HG03280 (cell line): ENCODE results near the gene GRAP2.
"Not testable (repeated sequence)": the region's sequence is repeated elsewhere in the genome, so short reads cannot be mapped to it uniquely, and the experiment has no call there.

Experiments used
- ATAC-seq: cut with Tn5 transposase; IDR thresholded peaks from one replicate; pipeline ENCODE4 v1.9.1; 2021; ENCODE audit warnings: mild to moderate bottlenecking, moderate library complexity; ENCODE audit not compliant: unreplicated experiment

Gene GRAP2

DNA sequence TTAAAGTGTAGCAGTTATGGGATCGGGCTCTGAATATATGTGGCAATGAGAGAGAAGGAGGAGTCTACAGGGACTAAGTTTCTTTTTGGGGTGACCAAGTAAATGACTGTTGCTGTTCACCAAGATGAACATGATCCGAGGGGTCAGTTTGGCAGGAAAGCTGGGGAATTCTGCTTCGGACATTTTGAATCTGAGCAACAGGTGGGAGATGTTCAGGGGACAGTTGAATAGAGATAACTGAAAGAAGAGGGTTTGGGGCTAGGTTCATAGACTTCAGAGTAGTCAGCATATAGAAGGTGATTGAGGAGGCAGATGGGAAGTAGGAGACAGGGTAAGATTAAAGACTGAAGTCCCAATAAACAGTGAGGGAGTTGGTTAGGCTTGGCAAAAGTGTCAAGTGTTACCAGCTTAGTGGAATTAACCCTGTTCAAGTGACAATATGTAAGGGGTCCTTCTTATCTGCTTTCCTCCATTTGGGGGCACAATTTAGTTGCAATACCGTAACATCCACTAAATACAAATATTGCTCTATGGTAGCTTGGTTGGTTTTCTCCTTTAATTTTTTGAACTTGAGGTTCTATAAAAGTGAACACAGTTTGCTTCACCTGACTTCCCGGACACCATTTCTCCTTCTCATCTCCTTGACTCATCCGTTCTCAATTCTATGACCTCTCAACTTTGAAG is 4.4 kb upstream of the GRAP2 start:
- ATAC-seq, result no peak

DNA sequence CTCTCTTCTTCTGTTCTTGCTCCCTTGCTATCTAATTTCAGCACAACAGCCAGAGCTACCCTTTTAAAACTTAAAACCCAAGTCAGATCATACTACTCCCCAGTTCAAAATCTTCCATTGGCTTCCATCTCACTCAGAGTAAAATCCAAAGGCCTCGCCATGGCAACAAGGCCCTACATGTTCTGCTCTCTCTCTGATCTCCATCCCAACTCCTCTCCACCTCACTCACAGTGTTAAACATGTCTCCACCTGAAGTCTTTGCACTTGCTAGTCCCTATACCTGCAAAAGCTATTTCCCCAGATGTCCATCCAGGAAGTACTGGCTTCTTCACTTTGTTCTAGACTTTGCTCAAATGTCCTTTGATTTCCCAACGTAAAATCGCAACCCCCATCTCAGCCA is 3.0 kb upstream of the GRAP2 start:
- ATAC-seq, result no peak

- no peak for ATAC-seq
Measured at GRCh38 chr22:39898997-39899396, 1.9 kb upstream of the GRAP2 start.

DNA sequence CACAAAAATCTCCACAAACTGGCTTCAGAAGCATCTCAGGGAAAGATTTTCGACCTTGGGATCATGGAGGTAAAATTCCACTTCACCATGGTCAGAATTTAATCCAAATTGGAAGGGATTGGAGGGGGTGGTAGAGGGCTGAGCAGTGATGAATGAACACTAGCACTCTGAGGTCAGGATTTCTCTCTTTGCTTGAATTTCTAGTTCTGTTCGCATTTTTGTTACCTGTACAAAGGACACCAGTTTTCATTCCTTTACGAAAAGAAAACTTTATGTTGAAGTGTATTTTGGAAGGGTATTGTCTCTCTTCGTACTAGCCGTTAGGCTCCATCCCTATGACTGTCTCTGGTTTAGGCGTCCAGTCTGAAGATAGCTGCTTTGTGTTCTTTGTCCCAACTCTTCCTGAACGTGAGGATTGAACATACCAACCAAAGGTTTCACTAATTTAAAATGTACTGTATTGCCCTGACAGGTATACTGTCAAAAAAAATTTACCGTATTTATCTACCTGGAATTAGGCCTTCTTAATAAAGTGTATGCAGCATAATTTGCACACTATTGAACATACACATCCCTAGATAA is 772 bp downstream of the GRAP2 start:
- ATAC-seq, result no peak

- ATAC-seq, result not testable (repeated sequence)
Measured at GRCh38 chr22:39904024-39904423, 3.1 kb downstream of the GRAP2 start.

- no peak for ATAC-seq
Measured at GRCh38 chr22:39904862-39905261, 4.0 kb downstream of the GRAP2 start.

DNA sequence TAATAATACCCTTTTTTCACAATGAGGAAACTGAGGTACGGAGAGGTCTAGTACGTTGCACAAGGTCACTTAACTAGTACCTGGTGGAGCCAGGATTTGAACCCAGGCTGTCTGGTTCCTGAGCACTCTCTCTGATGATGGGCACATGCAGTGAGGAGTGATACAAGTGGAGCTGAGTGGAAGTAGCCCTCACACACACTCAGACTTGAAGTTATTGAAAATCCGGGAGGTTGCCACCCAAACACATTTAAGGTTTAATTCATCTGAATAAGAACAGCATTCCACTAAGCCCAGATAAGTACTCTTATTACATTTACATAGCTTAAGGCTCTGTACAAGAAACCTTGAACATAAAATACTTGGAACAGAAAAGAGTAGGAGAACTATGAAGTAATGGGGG is 4.8 kb downstream of the GRAP2 start:
- ATAC-seq, result no peak

DNA sequence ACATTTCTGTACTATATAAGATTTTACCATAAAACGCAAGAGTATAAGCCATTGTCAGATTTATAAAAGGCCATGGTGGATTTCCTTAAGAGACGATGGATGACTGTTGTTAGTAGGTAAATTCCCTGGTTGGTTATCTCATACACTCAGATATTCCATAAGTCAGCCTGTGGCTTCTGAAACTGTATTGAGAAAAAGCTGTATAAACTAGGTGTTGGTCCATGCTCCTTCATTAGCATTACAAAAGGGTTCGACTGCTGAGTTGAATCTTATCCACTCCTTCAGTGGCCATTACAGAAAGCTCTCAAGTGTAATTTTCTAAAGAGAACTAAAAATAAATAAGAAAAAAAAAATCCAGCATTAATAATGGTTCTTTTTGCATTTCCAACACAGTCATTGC is 5.3 kb downstream of the GRAP2 start:
- no peak for ATAC-seq

- ATAC-seq, result no peak
Measured at GRCh38 chr22:39907047-39907446, 6.2 kb downstream of the GRAP2 start.

DNA sequence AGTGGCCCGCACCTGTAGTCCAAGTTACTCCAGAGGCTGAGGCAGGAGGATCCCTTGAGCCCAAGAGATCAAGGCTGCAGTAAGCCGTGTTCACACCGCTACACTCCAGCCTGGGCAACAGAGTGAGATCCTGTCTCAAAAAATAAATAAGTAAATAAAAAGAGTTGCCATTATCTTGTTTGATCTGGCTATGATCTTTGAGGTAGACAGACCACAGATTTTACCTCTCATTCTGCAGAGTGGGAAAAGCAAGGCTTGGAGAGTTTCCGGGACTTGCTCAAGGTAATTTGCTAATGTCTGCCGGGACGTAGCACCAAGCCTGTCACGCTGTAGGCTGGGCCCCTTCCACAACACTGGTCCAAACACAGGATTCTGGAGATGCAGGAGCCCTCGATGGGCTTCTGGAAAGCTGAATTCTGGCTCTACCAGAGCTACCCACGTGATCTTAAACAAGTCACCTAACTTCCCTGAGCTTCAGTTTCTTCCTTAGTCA is 6.8 kb downstream of the GRAP2 start:
- no peak for ATAC-seq

DNA sequence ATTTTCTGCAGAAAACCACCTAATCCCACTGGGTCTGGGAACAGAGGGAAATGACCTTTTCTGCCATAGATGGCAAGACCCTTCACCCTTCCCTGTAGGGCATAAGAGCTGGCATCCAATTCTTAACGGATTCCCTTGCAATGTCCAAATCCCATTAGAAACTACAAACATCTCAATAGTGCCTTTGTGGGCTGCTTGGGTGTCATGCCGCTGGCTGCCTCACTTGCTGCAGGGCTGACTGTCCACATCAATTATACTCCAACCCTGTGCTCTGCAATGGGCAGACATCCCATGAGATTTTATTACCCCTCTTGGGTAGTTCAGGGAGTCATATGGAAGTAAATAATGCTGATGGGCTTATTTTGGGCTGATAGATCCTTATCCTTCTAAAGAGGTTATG is 7.3 kb downstream of the GRAP2 start:
- no peak for ATAC-seq

GRCh38 chr22:39908737-39909136 is 7.9 kb downstream of the GRAP2 start:
- no peak for ATAC-seq

GRCh38 chr22:39910876-39911613 is 10.2 kb downstream of the GRAP2 start:
- no peak for ATAC-seq

GRCh38 chr22:39913321-39913720 is 12.4 kb downstream of the GRAP2 start:
- no peak for ATAC-seq

GRCh38 chr22:39913886-39914285 is 13.0 kb downstream of the GRAP2 start:
- no peak for ATAC-seq

DNA sequence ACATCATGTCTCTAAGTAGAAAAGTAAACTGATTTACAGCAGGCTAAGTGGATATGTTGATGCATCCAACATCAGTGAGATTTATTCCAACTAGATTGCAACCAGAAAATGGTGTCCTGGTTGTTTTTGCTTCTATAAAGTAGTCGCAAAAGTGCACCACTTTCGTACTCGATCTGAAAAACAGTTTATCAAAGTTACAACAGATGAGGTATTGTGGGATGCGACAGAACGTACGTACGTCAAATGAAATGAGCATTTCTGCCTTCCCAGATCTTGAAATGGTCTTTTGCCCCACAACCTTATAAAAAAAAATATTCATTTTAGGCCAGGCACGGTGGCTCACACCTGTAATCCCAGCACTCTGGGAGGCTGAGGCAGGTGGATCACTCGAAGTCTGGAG is 13.7 kb downstream of the GRAP2 start:
- no peak for ATAC-seq

- no peak for ATAC-seq
Measured at GRCh38 chr22:39915295-39915726, 14.4 kb downstream of the GRAP2 start.

DNA sequence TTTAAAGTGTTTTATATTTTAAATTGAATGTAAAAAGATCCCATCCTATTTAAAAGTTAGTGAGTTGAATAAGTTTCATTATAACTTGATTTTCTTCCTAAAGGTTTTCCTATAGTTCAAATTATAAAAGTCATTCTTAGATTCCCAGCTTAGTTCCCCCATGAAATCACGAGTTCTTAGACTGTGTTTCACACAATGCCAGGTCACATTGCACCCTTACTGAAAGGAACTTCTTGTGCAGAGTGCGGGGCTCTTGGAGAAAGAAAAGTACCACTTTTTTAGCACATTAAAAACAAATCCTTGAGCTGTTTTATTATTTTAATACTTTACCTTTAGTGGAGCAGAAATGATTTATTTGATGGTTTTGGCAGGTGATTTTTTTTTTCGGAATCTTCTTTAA is 15.6 kb downstream of the GRAP2 start:
- no peak for ATAC-seq

GRCh38 chr22:39917197-39917643 is 16.3 kb downstream of the GRAP2 start:
- ATAC-seq, result no peak

DNA sequence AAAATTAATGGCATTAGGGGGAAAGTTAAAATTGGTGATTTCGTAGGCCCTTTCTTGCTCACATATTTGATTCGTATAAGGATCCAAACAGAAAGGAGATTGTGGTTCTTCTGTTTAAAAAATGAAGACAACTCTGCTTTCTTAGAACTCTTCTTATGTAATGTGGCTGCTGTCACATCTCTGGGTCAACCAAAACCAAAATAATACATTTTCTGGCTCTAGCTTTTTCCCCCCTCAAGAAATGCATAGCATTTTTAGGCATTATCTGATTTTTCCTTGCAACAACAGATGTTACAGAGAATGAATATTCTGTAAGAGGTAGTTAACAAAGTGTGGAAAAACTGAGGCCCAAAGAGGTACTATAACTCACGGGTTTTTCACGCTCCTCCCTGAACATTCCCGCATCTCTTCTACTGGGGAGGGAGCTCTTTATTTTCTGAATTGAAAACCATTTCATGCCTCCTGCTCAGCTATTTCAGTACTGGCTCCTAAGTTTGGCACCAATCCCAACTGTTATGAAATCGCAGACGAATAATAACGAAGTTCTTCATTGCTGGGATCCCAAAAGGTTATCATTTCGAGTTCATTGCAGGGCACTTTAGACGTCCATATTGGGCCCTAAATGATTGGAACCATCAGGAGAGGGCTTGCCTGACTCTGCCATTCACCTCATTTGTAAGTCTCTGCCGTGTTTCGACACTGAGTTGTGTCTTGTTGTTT is 17.1 kb downstream of the GRAP2 start:
- ATAC-seq, result no peak

GRCh38 chr22:39920134-39920743 is 19.4 kb downstream of the GRAP2 start:
- ATAC-seq, result no peak
